PC-3 (cell line): ENCODE data around the gene PRKCD.

Source experiments
- EZH2 ChIP-seq: fragments of 300-600 bp; sonication (generic); IDR thresholded peaks from one replicate; pipeline ENCODE4 v1.6.1; 2017; ENCODE audit warnings: antibody characterized with exemption, mild to moderate bottlenecking, low read length; ENCODE audit not compliant: unreplicated experiment
- TF ChIP-seq, protein P1 (sequence below): fragments of 300-600 bp; sonication (generic); conservative IDR thresholded peaks from 2 replicates; pipeline ENCODE4 v1.5.1; 2017; ENCODE audit warnings: antibody characterized with exemption, low read depth, mild to moderate bottlenecking, low read length

DNA sequence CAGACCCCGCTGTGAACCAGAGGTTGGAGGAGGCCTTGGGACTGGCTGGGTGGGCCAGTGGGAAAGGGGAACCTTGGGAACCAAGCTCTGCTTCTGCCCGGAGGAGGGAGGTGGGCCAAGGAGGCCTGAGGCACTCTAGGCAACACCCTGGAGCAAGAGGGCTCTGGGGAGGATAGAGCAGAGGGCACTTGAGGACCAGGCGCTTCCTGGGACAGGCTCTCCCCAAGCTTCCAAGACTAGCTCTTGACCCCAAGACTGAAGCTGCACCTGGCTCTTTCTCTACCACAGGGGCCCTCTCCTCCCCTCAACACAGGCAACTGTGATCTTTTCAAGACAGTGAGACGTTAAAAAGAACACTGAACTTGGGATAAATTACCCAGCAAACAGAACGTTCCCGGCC, 74.5 kb downstream of the PRKCD start:
- TF ChIP-seq, protein P1, sequence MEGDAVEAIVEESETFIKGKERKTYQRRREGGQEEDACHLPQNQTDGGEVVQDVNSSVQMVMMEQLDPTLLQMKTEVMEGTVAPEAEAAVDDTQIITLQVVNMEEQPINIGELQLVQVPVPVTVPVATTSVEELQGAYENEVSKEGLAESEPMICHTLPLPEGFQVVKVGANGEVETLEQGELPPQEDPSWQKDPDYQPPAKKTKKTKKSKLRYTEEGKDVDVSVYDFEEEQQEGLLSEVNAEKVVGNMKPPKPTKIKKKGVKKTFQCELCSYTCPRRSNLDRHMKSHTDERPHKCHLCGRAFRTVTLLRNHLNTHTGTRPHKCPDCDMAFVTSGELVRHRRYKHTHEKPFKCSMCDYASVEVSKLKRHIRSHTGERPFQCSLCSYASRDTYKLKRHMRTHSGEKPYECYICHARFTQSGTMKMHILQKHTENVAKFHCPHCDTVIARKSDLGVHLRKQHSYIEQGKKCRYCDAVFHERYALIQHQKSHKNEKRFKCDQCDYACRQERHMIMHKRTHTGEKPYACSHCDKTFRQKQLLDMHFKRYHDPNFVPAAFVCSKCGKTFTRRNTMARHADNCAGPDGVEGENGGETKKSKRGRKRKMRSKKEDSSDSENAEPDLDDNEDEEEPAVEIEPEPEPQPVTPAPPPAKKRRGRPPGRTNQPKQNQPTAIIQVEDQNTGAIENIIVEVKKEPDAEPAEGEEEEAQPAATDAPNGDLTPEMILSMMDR, result no peak
- no peak for TF ChIP-seq EZH2
